HepG2 (cell line): ENCODE results near the gene ZNF217. TPM values are rescaled to one million over a fixed set of nuclear protein-coding genes. Genes with fewer than 3 reads are reported as not detected.

Experiments
- ATAC-seq: fragments of 200-7000 bp; cut with Tn5 transposase; 3 replicates; pipeline ENCODE4 v1.9.1; 2020; ENCODE audit warnings: mild to moderate bottlenecking, moderate library complexity
- BruUV-seq: library from RNA; stranded (reverse); fragments of 400-500 nt; replicated peaks from 2 replicates; lab custom pipeline; 2021; lab: Mats Ljungman, UMichigan
- CTCF ChIA-PET: fragments of 300-600 bp; formaldehyde crosslinking; extraction: SDS; loops from one replicate; lab custom pipeline; 2021; ENCODE audit warnings: low total read pairs, inconsistent platforms, low intra/inter-chr PET ratio; lab: Yijun Ruan, JAX
- POLR2A ChIA-PET: fragments of 350-600 bp; sonication (Branson Sonifier 250); formaldehyde crosslinking; loops from one replicate; lab custom pipeline; 2020; ENCODE audit warnings: antibody characterized with exemption, inconsistent platforms; lab: Yijun Ruan, JAX
- DNase-seq: peaks from one replicate; pipeline ENCODE4 v3.0.0-alpha.2; 2015; ENCODE audit warnings: low spot score
- FAIRE-seq: peaks from 3 replicates; lab custom pipeline; 2011; peaks lifted over from hg19 to GRCh38; lab: Jason Lieb, UNC
- H2AFZ ChIP-seq: one replicate; pipeline ENCODE4 v1.6.1; 2011; ENCODE audit warnings: low read length, inconsistent platforms
- H3K27ac ChIP-seq: fragments of 300-600 bp; 3 replicates; pipeline ENCODE4 v1.8.0; 2011; ENCODE audit warnings: mixed run types, mild to moderate bottlenecking, mixed read lengths, low read length, inconsistent platforms; ENCODE audit not compliant: insufficient read depth; ENCODE audit errors: extremely low read length
- H3K27me3 ChIP-seq, 2 experiments: fragments of 200-600 bp in 1 of 2; 2 replicates in 1 of 2; 3 replicates in 1 of 2; pipeline versions ENCODE4 v1.6.0 to v1.8.0; 2011; ENCODE audit warnings: low read length in 2 of 2, mild to moderate bottlenecking in 2 of 2, moderate library complexity in 2 of 2, inconsistent platforms in 1 of 2; ENCODE audit not compliant: insufficient read depth in 2 of 2, control insufficient read depth in 1 of 2
- H3K36me3 ChIP-seq, 2 experiments: fragments of 200-600 bp in 1 of 2; replicated peaks in 1 of 2; 2 replicates in 1 of 2; 3 replicates in 1 of 2; pipeline versions ENCODE4 v1.5.1 to v1.8.0; 2011; ENCODE audit warnings: low read length in 2 of 2, inconsistent platforms in 1 of 2; ENCODE audit not compliant: insufficient read depth in 2 of 2, control insufficient read depth in 1 of 2
- H3K4me1 ChIP-seq: 2 replicates; pipeline ENCODE4 v1.5.1; 2012; ENCODE audit warnings: low read length, inconsistent platforms; ENCODE audit not compliant: insufficient read depth
- H3K4me2 ChIP-seq: 2 replicates; pipeline ENCODE4 v1.6.0; 2011; ENCODE audit warnings: low read depth, low read length, inconsistent platforms
- H3K4me3 ChIP-seq, 3 experiments: fragments of 200-600 bp in 1 of 3; sonication (generic), shearing (Covaris generic) in 1 of 3; replicated peaks in 1 of 3; 2 replicates each; pipeline ENCODE4 v1.5.1; 2011 to 2016; ENCODE audit warnings: low read length in 3 of 3, inconsistent platforms in 2 of 3, low read depth in 2 of 3, mild to moderate bottlenecking in 2 of 3, control low read depth in 1 of 3, mixed read lengths in 1 of 3; ENCODE audit not compliant: insufficient read depth in 1 of 3
- H3K79me2 ChIP-seq: one replicate; pipeline ENCODE4 v1.6.1; 2011; ENCODE audit warnings: low read length, inconsistent platforms; ENCODE audit not compliant: insufficient read depth
- H3K9ac ChIP-seq: 2 replicates; pipeline ENCODE4 v1.6.0; 2011; ENCODE audit warnings: mild to moderate bottlenecking, low read depth, low read length, inconsistent platforms; ENCODE audit not compliant: insufficient read depth
- H3K9me3 ChIP-seq: 2 replicates; pipeline ENCODE4 v1.5.1; 2012; ENCODE audit warnings: mild to moderate bottlenecking, low read length
- H4K20me1 ChIP-seq: 2 replicates; pipeline ENCODE4 v1.6.0; 2011; ENCODE audit warnings: inconsistent platforms, mild to moderate bottlenecking, low read length, moderate library complexity; ENCODE audit not compliant: insufficient read depth
- FIP1L1 ChIP-seq: fragments of 200-400 bp; formaldehyde crosslinking; IDR thresholded peaks from 2 replicates; pipeline ENCODE4 v1.6.1; 2018; ENCODE audit warnings: low read depth, mild to moderate bottlenecking, low read length, moderate library complexity, borderline replicate concordance; ENCODE audit not compliant: insufficient read depth
- FOXP1 ChIP-seq, 2 experiments: fragments of 450-650 bp in 1 of 2; IDR thresholded peaks; 2 replicates each; pipeline ENCODE4 v1.6.1; 2017 to 2018; ENCODE audit warnings: antibody characterized with exemption in 1 of 2
- GZF1 ChIP-seq: sonication (generic); formaldehyde crosslinking; IDR thresholded peaks from 2 replicates; pipeline ENCODE4 v1.5.1; 2020; ENCODE audit warnings: mild to moderate bottlenecking, missing genetic modification reagents
- MED1 ChIP-seq: sonication (generic); formaldehyde crosslinking; IDR thresholded peaks from 2 replicates; pipeline ENCODE4 v1.4.0; 2020; ENCODE audit warnings: missing genetic modification reagents
- MYNN ChIP-seq: sonication (generic); formaldehyde crosslinking; IDR thresholded peaks from 2 replicates; pipeline ENCODE4 v1.4.0; 2020; ENCODE audit warnings: mild to moderate bottlenecking, low read depth, missing genetic modification reagents
- NR2C2 ChIP-seq: sonication (generic); formaldehyde crosslinking; IDR thresholded peaks from 2 replicates; pipeline ENCODE4 v1.4.0; 2020; ENCODE audit warnings: missing genetic modification reagents, mild to moderate bottlenecking, moderate library complexity, borderline replicate concordance
- SRSF4 ChIP-seq: fragments of 200-400 bp; formaldehyde crosslinking; IDR thresholded peaks from one replicate; pipeline ENCODE4 v1.6.1; 2018; ENCODE audit warnings: mild to moderate bottlenecking, low read depth, low read length, moderate library complexity; ENCODE audit not compliant: poor library complexity, severe bottlenecking
- TOPORS ChIP-seq: sonication (generic); formaldehyde crosslinking; IDR thresholded peaks from 2 replicates; pipeline ENCODE4 v1.8.0; 2023; ENCODE audit warnings: mild to moderate bottlenecking, missing genetic modification reagents
- ZNF136 ChIP-seq: sonication (generic); formaldehyde crosslinking; IDR thresholded peaks from 2 replicates; pipeline ENCODE4 v1.8.1; 2022; ENCODE audit warnings: low read depth, mild to moderate bottlenecking, moderate library complexity, missing genetic modification reagents
- ZNF263 ChIP-seq: sonication (generic); formaldehyde crosslinking; IDR thresholded peaks from 2 replicates; pipeline ENCODE4 v1.4.0; 2020; ENCODE audit warnings: missing genetic modification reagents
- ZNF709 ChIP-seq: sonication (generic); formaldehyde crosslinking; IDR thresholded peaks from 2 replicates; pipeline ENCODE4 v1.5.0; 2020; ENCODE audit warnings: mild to moderate bottlenecking, missing genetic modification reagents
- ZNF883 ChIP-seq: sonication (generic); formaldehyde crosslinking; IDR thresholded peaks from 2 replicates; pipeline ENCODE4 v1.5.1; 2020; ENCODE audit warnings: mild to moderate bottlenecking, missing genetic modification reagents; ENCODE audit errors: not compliant biosample characterization
- WGBS: methylation state at CpG from one replicate; pipeline ENCODE4 v1.1.6; 2017; ENCODE audit warnings: low lambda C conversion rate; 5-methylcytosine and 5-hydroxymethylcytosine counted together
- in situ Hi-C: cut with HindIII; loops from 2 replicates; pipeline ENCODE4 v1.10.0; 2017; ENCODE audit warnings: low pct_unique_long_range_greater_than_20kb; ENCODE audit not compliant: extremely low pct_ligation_motif_present
- intact Hi-C: fragments of 100-400 bp; cut with micrococcal nuclease; formaldehyde crosslinking; loops from one replicate; pipeline ENCODE4 v1.10.0; 2022; ENCODE audit not compliant: unreplicated experiment
- polyA plus RNA-seq, 8 experiments: library from polyadenylated mRNA; depleted of rRNA in 3 of 8; stranded (reverse) in 7 of 8; unstranded in 1 of 8; fragments of >200 nt; fragmentation: Illumina TruSeq in 4 of 8; extraction: Trizol in 4 of 8; gene quantifications; 2 replicates each; pipeline versions ENCODE4 v1.2.1 to v1.2.3, GENCODE V29; 2011 to 2016; ENCODE audit warnings: low read depth in 4 of 8, missing spikeins in 1 of 8, mixed read lengths in 1 of 8; ENCODE audit not compliant: insufficient read depth in 1 of 8
- total RNA-seq, 5 experiments: library from RNA; depleted of rRNA; stranded (reverse); fragments of >200 nt; fragmentation: Illumina TruSeq; extraction: Trizol; gene quantifications; 2 replicates each; pipeline ENCODE4 v1.2.3, GENCODE V29; 2016; ENCODE audit warnings: low read depth in 1 of 5
- TF ChIP-seq, protein P1 (sequence below): sonication (generic); formaldehyde crosslinking; IDR thresholded peaks from 2 replicates; pipeline ENCODE4 v1.8.0; 2022; ENCODE audit warnings: missing genetic modification reagents, mild to moderate bottlenecking, borderline replicate concordance
- TF ChIP-seq, protein P2 (sequence below): conservative IDR thresholded peaks from 2 replicates; pipeline ENCODE4 v1.6.1; 2018; ENCODE audit warnings: missing genetic modification reagents
- TF ChIP-seq, protein P3 (sequence below): sonication (generic); formaldehyde crosslinking; IDR thresholded peaks from 2 replicates; pipeline ENCODE4 v1.4.0; 2020; ENCODE audit warnings: missing genetic modification reagents
- TF ChIP-seq, protein P4 (sequence below), 2 experiments: fragments of 450-650 bp in 1 of 2; sonication (generic) in 1 of 2; formaldehyde crosslinking; IDR thresholded peaks; 2 replicates each; pipeline versions ENCODE4 v1.5.0 to v1.8.0; 2020 to 2022; ENCODE audit warnings: mild to moderate bottlenecking in 1 of 2, missing genetic modification reagents in 1 of 2
- TF ChIP-seq, protein P5 (sequence below): sonication (generic); formaldehyde crosslinking; IDR thresholded peaks from 2 replicates; pipeline ENCODE4 v1.8.0; 2022; ENCODE audit warnings: mild to moderate bottlenecking, missing genetic modification reagents, moderate library complexity
- TF ChIP-seq, protein P6 (sequence below): sonication (generic); formaldehyde crosslinking; IDR thresholded peaks from 2 replicates; pipeline ENCODE4 v1.4.0; 2020; ENCODE audit warnings: missing genetic modification reagents

The ZNF217 gene
- total and polyA plus RNA-seq, 2 of the 13 experiments (the other 11 are each of a cell fraction or from before 2014, with no cell fraction given), result 22.3 to 29.8 TPM

DNA sequence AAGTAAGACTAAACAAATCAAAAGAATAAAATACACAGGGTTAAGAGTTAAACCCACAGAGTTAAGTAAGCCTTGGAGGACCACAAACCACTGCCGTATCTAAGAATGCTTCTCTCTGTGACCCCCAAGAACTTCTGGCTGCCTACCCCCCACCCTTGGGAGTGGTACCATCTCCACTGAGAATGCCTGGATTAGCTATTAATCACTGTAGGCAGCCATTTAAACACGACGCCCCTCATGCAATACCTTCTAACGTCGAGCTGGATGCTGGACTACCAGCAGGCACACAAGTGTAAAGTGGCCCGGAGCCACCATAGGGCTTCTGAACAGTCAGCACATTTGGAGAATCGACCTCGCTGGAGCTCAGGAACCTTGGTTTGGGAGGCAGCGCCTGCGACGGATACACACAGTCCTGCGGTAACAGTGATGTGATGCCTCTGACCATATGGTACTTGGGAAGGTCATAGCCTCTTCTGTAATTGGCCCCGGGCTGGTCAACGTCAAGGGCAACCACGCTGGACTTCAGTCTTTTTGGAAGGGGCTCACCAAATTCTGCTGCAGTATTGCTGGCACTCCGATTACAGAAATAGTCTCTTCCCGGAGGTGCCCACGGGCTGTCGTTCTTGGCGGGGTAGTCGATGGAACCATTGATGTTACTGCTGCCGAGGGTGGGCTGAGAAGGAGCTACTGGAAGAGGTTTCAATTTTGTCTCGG lies 18.0 kb downstream of the ZNF217 start:
- H3K79me2 ChIP-seq, result peaks cover 94% of the 10 kb centered on the region
- H3K27me3 ChIP-seq, result no peaks in the 10 kb centered on the region
- ChIA-PET CTCF (no interaction called here), POLR2A (interaction anchor here (1.4 kb wide), 1 partner anchor 211 kb away, joined by 3 read pairs; no protein-coding TSS in a partner anchor)
- no TSS peak for BruUV-seq
- H3K4me2 ChIP-seq, result no peak overlapping the region
- intact Hi-C loops (loop anchor here (10.0 kb wide), 1 partner anchor 529 kb away; no protein-coding TSS in a partner anchor), in situ Hi-C loops (loop anchor here (5.0 to 10.0 kb wide), 6 partner anchors 297 to 629 kb away; partner anchors contain the start of gene PFDN4)
- no peaks in the 10 kb centered on the region for H3K9me3 ChIP-seq
- H3K27ac ChIP-seq, result no peak overlapping the region
- no peak overlapping the region for H2AFZ ChIP-seq
- DNase-seq (no peak), ATAC-seq (no peak), FAIRE-seq (no peak)
- H3K4me1 ChIP-seq, result peaks cover 33% of the 10 kb centered on the region
- H3K4me3 ChIP-seq, result no peak overlapping the region
- no peak overlapping the region for H3K9ac ChIP-seq
- H3K36me3 ChIP-seq, result peaks cover 65 to 78% of the 10 kb centered on the region in 2 experiments
- H4K20me1 ChIP-seq, result peaks cover 60% of the 10 kb centered on the region
- WGBS, result 92% methylated on average over 23 of the region's 23 CpGs
- TF ChIP-seq, protein P1, sequence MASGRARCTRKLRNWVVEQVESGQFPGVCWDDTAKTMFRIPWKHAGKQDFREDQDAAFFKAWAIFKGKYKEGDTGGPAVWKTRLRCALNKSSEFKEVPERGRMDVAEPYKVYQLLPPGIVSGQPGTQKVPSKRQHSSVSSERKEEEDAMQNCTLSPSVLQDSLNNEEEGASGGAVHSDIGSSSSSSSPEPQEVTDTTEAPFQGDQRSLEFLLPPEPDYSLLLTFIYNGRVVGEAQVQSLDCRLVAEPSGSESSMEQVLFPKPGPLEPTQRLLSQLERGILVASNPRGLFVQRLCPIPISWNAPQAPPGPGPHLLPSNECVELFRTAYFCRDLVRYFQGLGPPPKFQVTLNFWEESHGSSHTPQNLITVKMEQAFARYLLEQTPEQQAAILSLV, result no peak
- TF ChIP-seq, protein P2, sequence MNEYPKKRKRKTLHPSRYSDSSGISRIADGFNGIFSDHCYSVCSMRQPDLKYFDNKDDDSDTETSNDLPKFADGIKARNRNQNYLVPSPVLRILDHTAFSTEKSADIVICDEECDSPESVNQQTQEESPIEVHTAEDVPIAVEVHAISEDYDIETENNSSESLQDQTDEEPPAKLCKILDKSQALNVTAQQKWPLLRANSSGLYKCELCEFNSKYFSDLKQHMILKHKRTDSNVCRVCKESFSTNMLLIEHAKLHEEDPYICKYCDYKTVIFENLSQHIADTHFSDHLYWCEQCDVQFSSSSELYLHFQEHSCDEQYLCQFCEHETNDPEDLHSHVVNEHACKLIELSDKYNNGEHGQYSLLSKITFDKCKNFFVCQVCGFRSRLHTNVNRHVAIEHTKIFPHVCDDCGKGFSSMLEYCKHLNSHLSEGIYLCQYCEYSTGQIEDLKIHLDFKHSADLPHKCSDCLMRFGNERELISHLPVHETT, result no peak
- TF ChIP-seq NR2C2 (CRISPR knock-in tag), result no peak
- TF ChIP-seq, protein P3, sequence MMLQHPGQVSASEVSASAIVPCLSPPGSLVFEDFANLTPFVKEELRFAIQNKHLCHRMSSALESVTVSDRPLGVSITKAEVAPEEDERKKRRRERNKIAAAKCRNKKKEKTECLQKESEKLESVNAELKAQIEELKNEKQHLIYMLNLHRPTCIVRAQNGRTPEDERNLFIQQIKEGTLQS (CRISPR knock-in tag), result no peak
- no peak for TF ChIP-seq TOPORS (CRISPR knock-in tag)
- TF ChIP-seq ZNF136, result no peak
- TF ChIP-seq ZNF709 (CRISPR knock-in tag), result no peak
- TF ChIP-seq, protein P4, sequence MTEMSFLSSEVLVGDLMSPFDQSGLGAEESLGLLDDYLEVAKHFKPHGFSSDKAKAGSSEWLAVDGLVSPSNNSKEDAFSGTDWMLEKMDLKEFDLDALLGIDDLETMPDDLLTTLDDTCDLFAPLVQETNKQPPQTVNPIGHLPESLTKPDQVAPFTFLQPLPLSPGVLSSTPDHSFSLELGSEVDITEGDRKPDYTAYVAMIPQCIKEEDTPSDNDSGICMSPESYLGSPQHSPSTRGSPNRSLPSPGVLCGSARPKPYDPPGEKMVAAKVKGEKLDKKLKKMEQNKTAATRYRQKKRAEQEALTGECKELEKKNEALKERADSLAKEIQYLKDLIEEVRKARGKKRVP (CRISPR knock-in tag; IDR thresholded peaks at IDR 0.05), result no peak
- no peak for TF ChIP-seq SRSF4
- no peak for TF ChIP-seq MED1
- no peak for TF ChIP-seq MYNN
- TF ChIP-seq FIP1L1, result no peak
- no peak for TF ChIP-seq ZNF263 (CRISPR knock-in tag)
- TF ChIP-seq, protein P5, sequence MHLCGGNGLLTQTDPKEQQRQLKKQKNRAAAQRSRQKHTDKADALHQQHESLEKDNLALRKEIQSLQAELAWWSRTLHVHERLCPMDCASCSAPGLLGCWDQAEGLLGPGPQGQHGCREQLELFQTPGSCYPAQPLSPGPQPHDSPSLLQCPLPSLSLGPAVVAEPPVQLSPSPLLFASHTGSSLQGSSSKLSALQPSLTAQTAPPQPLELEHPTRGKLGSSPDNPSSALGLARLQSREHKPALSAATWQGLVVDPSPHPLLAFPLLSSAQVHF (CRISPR knock-in tag), result no peak
- TF ChIP-seq FOXP1 (IDR thresholded peaks at IDR 0.05), result no peak
- TF ChIP-seq FOXP1 (CRISPR knock-in tag; IDR thresholded peaks at IDR 0.05), result no peak
- no peak for TF ChIP-seq ZNF883
- TF ChIP-seq, protein P6, sequence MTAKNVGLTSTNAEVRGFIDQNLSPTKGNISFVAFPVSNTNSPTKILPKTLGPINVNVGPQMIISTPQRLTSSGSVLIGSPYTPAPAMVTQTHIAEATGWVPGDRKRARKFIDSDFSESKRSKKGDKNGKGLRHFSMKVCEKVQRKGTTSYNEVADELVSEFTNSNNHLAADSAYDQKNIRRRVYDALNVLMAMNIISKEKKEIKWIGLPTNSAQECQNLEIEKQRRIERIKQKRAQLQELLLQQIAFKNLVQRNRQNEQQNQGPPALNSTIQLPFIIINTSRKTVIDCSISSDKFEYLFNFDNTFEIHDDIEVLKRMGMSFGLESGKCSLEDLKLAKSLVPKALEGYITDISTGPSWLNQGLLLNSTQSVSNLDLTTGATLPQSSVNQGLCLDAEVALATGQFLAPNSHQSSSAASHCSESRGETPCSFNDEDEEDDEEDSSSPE (CRISPR knock-in tag), result no peak
- no peak for TF ChIP-seq GZF1
